ENCODE data around the gene STIP1. TPM values are rescaled to one million over a fixed set of nuclear protein-coding genes. Genes with fewer than 3 reads are reported as not detected.
A peak's percentile ranks its signal among the peaks of the same experiment; 100 is the strongest.

Gene STIP1
- total and polyA plus RNA-seq, 4 donors, result 22.6 to 58.1 (median 42.5) TPM

DNA sequence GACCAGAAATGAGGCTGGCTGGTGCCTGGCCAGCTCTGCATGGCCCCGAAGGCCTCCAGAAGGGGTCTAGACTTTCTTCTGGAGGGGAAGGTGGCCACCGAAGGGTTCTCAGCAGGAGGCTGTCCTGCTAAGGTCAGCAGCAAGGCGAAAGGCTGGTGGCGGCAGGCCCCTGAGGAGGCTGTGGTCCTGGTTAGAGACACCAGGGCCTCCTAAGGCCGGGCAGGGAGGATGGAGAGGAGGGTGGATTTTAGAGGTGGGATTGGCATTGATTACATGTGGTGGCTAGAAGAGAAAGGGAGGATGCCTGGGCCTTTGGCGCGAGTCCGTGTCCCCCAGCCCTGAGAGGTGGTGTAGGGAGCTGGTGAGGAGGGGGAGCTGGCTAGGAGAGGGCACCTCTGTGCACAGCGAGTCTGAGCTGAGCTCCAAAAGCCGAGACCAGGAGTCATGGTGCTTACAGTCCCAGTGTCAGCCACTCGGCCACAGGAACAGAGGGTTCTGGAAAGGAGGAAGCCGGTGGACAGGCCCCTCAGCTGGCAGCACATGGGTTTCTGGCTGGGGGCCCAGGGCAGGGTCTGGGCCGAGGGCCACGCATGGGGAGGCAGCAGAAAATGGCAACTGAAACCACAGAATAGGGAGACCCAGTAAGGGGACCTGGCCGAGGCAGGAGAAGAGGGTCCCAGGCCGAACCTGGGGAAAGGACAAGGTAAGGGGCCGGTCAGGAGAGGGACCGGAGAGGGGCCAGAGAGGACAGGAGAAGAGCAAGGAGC is 23.0 kb downstream of the STIP1 start:
- TF ChIP-seq, protein P1, sequence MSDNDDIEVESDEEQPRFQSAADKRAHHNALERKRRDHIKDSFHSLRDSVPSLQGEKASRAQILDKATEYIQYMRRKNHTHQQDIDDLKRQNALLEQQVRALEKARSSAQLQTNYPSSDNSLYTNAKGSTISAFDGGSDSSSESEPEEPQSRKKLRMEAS (IDR thresholded peaks at IDR 0.05), result no peak
- H3K4me1 ChIP-seq (ENCODE audit: control insufficient read depth in 4 of 4, insufficient read depth in 4 of 4, low read length in 3 of 4), result peaks cover 0 to 12% (median 2%) of the 10 kb centered on the region in 4 donors
- H3K4me3 ChIP-seq (ENCODE audit: low read depth in 1 of 3, low read length in 3 of 3), result no peak overlapping the region
- peaks cover 4 to 15% (median 10%) of the 10 kb centered on the region in 4 donors for H3K36me3 ChIP-seq (ENCODE audit: control insufficient read depth in 4 of 4, insufficient read depth in 3 of 4, low read depth in 1 of 4, low read length in 3 of 4)
- 90% methylated on average over 18 of the region's 18 CpGs for WGBS
- DNase-seq (ENCODE audit: low spot score), result no peak
- no peaks in the 10 kb centered on the region for H3K9me3 ChIP-seq (ENCODE audit: control insufficient read depth in 4 of 4, low read length in 3 of 4)
- H3K27ac ChIP-seq (ENCODE audit: low read depth in 1 of 2, low read length in 2 of 2), result peak overlapping the region; percentile 82 to 83
- H3K9ac ChIP-seq (ENCODE audit: low read depth in 1 of 2, low read length in 2 of 2), result no peak overlapping the region
- no peaks in the 10 kb centered on the region for H3K27me3 ChIP-seq (ENCODE audit: control insufficient read depth in 4 of 4, insufficient read depth in 4 of 4, low read length in 3 of 4)

DNA sequence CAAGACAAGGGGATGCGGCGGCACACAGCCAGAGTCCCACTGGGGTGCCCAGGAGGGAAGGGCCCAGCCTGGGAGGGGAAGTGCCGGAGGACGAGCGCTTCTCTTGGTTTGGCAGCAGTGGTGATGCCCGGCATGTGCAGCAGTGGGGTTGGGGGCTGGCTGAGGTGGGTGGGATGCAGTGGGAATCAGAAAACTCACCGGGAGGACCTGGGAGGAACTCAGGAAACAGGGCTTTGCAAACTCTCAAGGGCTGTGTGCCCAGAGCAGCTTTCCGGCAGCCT is 23.5 kb downstream of the STIP1 start:
- H3K27me3 ChIP-seq (ENCODE audit: control insufficient read depth in 4 of 4, insufficient read depth in 4 of 4, low read length in 3 of 4), result no peaks in the 10 kb centered on the region
- H3K9ac ChIP-seq (ENCODE audit: low read depth in 1 of 2, low read length in 2 of 2), result no peak overlapping the region
- no peak overlapping the region for H3K27ac ChIP-seq (ENCODE audit: low read depth in 1 of 2, low read length in 2 of 2)
- H3K36me3 ChIP-seq (ENCODE audit: control insufficient read depth in 4 of 4, insufficient read depth in 3 of 4, low read depth in 1 of 4, low read length in 3 of 4), result peaks cover 0 to 13% (median 8%) of the 10 kb centered on the region in 4 donors
- peaks cover 0 to 9% (median 1%) of the 10 kb centered on the region in 4 donors for H3K4me1 ChIP-seq (ENCODE audit: control insufficient read depth in 4 of 4, insufficient read depth in 4 of 4, low read length in 3 of 4)
- 92% methylated on average over 8 of the region's 8 CpGs for WGBS
- TF ChIP-seq GABPA (IDR thresholded peaks at IDR 0.05 in 1 of 2, conservative IDR thresholded peaks at IDR 0.05 in 1 of 2) (no peak), HNF4A (conservative IDR thresholded peaks at IDR 0.05) (no peak), JUND (IDR thresholded peaks at IDR 0.05) (no peak), YY1 (IDR thresholded peaks at IDR 0.05) (no peak), FOXA2 (IDR thresholded peaks at IDR 0.05) (no peak), NR2F2 (IDR thresholded peaks at IDR 0.05) (no peak), EGR1 (IDR thresholded peaks at IDR 0.05; ENCODE audit: low read depth in 2 of 2) (no peak), TAF1 (conservative IDR thresholded peaks at IDR 0.05) (no peak), HNF4G (IDR thresholded peaks at IDR 0.05) (no peak), FOXA1 (IDR thresholded peaks at IDR 0.05) (no peak), RXRA (IDR thresholded peaks at IDR 0.05) (no peak), RAD21 (IDR thresholded peaks at IDR 0.05) (no peak), SP1 (IDR thresholded peaks at IDR 0.05) (no peak)
- TF ChIP-seq, protein P2, sequence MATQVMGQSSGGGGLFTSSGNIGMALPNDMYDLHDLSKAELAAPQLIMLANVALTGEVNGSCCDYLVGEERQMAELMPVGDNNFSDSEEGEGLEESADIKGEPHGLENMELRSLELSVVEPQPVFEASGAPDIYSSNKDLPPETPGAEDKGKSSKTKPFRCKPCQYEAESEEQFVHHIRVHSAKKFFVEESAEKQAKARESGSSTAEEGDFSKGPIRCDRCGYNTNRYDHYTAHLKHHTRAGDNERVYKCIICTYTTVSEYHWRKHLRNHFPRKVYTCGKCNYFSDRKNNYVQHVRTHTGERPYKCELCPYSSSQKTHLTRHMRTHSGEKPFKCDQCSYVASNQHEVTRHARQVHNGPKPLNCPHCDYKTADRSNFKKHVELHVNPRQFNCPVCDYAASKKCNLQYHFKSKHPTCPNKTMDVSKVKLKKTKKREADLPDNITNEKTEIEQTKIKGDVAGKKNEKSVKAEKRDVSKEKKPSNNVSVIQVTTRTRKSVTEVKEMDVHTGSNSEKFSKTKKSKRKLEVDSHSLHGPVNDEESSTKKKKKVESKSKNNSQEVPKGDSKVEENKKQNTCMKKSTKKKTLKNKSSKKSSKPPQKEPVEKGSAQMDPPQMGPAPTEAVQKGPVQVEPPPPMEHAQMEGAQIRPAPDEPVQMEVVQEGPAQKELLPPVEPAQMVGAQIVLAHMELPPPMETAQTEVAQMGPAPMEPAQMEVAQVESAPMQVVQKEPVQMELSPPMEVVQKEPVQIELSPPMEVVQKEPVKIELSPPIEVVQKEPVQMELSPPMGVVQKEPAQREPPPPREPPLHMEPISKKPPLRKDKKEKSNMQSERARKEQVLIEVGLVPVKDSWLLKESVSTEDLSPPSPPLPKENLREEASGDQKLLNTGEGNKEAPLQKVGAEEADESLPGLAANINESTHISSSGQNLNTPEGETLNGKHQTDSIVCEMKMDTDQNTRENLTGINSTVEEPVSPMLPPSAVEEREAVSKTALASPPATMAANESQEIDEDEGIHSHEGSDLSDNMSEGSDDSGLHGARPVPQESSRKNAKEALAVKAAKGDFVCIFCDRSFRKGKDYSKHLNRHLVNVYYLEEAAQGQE (IDR thresholded peaks at IDR 0.05), result no peak
- TF ChIP-seq, protein P1 (IDR thresholded peaks at IDR 0.05), result no peak
- TF ChIP-seq, protein P3, sequence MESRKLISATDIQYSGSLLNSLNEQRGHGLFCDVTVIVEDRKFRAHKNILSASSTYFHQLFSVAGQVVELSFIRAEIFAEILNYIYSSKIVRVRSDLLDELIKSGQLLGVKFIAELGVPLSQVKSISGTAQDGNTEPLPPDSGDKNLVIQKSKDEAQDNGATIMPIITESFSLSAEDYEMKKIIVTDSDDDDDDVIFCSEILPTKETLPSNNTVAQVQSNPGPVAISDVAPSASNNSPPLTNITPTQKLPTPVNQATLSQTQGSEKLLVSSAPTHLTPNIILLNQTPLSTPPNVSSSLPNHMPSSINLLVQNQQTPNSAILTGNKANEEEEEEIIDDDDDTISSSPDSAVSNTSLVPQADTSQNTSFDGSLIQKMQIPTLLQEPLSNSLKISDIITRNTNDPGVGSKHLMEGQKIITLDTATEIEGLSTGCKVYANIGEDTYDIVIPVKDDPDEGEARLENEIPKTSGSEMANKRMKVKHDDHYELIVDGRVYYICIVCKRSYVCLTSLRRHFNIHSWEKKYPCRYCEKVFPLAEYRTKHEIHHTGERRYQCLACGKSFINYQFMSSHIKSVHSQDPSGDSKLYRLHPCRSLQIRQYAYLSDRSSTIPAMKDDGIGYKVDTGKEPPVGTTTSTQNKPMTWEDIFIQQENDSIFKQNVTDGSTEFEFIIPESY (IDR thresholded peaks at IDR 0.05), result no peak
- TF ChIP-seq, protein P4, sequence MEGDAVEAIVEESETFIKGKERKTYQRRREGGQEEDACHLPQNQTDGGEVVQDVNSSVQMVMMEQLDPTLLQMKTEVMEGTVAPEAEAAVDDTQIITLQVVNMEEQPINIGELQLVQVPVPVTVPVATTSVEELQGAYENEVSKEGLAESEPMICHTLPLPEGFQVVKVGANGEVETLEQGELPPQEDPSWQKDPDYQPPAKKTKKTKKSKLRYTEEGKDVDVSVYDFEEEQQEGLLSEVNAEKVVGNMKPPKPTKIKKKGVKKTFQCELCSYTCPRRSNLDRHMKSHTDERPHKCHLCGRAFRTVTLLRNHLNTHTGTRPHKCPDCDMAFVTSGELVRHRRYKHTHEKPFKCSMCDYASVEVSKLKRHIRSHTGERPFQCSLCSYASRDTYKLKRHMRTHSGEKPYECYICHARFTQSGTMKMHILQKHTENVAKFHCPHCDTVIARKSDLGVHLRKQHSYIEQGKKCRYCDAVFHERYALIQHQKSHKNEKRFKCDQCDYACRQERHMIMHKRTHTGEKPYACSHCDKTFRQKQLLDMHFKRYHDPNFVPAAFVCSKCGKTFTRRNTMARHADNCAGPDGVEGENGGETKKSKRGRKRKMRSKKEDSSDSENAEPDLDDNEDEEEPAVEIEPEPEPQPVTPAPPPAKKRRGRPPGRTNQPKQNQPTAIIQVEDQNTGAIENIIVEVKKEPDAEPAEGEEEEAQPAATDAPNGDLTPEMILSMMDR (IDR thresholded peaks at IDR 0.05; ENCODE audit: low read depth, low read length, missing input control), result no peak
- TF ChIP-seq, protein P5, sequence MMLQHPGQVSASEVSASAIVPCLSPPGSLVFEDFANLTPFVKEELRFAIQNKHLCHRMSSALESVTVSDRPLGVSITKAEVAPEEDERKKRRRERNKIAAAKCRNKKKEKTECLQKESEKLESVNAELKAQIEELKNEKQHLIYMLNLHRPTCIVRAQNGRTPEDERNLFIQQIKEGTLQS (IDR thresholded peaks at IDR 0.05), result no peak
- H3K9me3 ChIP-seq (ENCODE audit: control insufficient read depth in 4 of 4, low read length in 3 of 4), result no peaks in the 10 kb centered on the region
- no peak for DNase-seq (ENCODE audit: low spot score)
- H3K4me3 ChIP-seq (ENCODE audit: low read depth in 1 of 3, low read length in 3 of 3), result no peak overlapping the region

Data from liver (tissue), 9 donors.